AG09309 (cell line): Measurements from ENCODE around the gene FAM53A.
"Not testable (repeated sequence)": the region's sequence is repeated elsewhere in the genome, so short reads cannot be mapped to it uniquely, and the experiment has no call there.

Experiments
- DNase-seq: peaks from one replicate; pipeline ENCODE4 v3.0.0-alpha.2; 2010; ENCODE audit warnings: low read depth
- H3K4me3 ChIP-seq: 2 replicates; pipeline ENCODE4 v1.5.1; 2011; ENCODE audit warnings: mild to moderate bottlenecking, low read depth, low read length, moderate library complexity; ENCODE audit not compliant: control insufficient read depth
- TF ChIP-seq, protein P1 (sequence below): IDR thresholded peaks from 2 replicates; pipeline ENCODE4 v1.5.1; 2011; ENCODE audit warnings: mild to moderate bottlenecking, low read depth, low read length, inconsistent platforms; ENCODE audit not compliant: insufficient read depth, control insufficient read depth; ENCODE audit errors: missing control alignments

The FAM53A gene

DNA sequence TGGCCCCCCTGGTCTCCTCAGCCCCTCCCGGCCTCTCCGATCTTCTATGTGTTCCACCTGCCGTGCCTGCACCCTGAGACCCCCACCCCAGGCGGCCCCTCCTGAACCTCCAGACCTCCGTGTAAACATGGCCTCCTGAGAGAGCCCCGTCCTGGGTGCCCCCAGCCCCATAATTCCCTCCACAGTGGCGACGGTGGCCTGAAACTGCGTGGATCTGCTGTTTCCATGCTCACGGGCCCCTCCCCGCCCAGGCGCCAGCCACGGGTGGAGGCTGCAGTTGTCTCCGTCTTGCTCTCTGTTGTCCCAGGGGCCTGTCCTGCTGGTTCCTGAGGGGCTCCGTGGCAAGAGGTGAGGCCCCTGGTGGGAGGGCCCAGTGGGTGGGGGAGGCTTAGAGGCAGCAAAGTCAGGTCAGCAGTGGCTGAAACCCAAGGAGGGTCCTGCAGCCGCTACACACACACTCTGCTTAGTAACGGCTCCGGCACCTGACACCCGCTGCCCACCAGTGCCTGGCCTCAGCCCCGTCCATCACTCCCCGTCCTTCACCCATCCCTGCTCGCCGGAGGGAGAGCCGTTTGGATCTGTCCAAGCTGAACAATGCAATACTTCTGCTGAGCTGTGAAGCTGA, 75.8 kb downstream of the FAM53A start:
- H3K4me3 ChIP-seq, result no peak overlapping the region
- TF ChIP-seq, protein P1, sequence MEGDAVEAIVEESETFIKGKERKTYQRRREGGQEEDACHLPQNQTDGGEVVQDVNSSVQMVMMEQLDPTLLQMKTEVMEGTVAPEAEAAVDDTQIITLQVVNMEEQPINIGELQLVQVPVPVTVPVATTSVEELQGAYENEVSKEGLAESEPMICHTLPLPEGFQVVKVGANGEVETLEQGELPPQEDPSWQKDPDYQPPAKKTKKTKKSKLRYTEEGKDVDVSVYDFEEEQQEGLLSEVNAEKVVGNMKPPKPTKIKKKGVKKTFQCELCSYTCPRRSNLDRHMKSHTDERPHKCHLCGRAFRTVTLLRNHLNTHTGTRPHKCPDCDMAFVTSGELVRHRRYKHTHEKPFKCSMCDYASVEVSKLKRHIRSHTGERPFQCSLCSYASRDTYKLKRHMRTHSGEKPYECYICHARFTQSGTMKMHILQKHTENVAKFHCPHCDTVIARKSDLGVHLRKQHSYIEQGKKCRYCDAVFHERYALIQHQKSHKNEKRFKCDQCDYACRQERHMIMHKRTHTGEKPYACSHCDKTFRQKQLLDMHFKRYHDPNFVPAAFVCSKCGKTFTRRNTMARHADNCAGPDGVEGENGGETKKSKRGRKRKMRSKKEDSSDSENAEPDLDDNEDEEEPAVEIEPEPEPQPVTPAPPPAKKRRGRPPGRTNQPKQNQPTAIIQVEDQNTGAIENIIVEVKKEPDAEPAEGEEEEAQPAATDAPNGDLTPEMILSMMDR, result no peak
- no peak for DNase-seq

DNA sequence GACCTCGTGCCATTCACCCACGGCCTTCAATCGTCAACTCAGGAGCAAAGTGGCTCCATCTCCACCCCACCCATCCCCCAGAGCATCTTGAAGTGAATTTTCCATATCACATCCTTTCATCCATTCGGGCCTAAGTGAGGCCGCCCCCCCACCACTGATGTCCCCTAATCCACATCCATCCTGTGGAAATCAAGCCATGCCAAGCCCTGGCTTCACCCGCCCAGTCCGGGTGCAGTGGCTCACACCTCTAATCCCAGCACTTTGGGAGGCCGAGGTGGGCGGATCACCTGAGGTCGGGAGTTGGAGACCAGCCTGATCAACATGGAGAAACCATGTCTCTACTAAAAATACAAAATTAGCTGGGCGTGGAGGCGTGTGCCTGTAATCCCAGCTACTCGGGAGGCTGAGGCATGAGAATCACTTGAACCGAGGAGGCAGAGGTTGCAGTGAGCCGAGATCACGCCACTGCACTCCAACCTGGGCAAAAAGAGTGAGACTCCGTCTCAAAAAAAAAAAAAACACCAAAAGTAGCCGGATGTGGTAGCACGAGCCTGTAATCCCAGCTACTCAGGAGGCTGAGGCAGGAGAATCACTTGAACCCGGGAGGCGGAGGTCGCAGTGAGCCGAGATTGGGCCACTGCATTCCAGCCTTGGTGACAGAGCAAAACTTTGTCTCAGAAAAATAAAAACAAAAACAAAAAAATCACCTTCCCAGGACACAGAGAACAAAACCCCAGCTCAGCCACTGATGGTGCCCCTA, 76.5 kb downstream of the FAM53A start:
- H3K4me3 ChIP-seq, DNase-seq: not testable (repeated sequence)

DNA sequence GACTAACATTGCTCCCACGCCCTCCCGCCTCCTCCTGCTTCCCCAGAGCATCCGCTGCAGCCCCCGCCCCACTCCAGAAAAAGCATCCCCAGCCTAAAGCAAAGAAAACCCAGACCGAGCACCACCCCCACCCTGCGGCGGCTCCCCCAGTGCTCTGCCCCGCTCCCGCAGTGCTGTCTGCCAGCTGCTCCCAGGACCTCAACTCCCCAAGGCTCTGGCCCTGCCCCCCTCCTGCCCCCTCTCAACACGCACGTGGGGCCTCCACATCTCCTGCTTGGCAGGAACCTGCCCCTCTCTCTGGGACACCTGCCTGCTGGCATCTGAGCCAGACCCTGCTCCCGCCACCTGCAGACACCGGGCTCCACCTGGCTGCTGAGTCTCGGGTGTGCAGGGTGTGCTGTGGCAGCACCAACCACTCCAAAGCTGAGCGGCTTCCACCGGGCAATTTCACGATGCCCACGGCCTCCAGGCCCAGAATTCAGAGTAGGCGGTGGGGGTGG, 79.4 kb downstream of the FAM53A start:
- no peak overlapping the region for H3K4me3 ChIP-seq
- TF ChIP-seq, protein P1, result no peak
- no peak for DNase-seq

DNA sequence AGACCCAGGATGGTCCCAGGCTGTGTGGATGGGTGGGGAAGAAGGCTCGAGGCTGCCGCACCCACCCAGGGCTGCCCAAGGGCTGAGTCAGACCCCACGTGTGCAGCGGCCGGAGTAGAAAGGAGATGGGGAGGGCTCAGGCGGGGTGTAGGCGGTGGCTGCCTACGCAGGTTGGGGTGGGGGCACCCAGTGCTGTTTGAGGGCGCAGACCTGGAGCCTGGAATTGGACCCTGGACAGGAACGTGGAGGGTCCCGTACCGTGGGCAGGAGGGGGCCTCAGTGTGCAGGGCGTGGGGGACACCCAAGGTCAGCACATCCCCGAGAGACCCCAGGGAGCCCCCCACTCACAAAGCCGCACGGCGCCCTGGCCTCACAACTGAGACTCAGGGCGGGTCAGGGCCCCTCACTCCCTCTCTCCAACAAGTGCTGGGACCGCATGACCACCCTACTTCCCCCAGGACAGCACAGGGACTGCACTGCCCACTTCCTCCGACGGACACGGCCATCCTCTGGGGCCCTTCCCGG, 79.9 kb downstream of the FAM53A start:
- TF ChIP-seq, protein P1, result no peak
- DNase-seq, result no peak
- H3K4me3 ChIP-seq, result no peak overlapping the region

DNA sequence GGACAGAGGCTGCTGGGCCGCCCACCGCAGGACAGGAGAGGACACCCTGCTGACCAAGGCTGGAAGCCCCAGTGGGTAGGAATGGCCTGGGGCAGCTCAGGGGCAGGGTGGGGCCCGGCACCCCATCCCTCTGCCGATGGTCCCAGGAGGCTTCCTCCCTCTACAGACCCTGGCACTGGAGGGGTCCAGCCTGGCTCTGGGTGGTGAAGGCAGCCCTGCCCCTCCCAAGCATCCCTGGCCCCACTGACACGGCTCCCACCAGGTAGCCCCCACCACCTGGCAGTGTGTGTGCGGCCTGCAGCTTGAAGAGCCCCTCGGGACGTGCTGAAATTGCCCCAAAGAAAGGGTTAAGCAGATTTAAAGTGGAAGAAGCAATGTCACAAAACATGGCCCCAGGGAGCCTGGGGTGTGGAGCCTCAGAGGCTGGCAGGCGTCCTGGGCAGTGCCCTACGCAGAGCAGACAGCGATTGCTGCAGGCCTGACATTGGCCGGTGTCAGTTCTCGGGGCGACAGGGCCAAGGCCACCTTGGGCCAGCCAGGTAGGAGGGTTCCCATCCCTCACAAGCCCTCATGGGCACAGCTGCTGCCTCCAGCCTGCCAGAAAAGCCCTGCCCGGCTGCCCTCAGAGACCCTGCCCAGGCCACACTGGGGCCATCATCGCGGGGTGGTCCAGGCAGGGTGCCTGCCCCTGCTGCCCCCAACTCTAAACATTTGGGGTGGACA, 80.5 kb downstream of the FAM53A start:
- TF ChIP-seq, protein P1, result no peak
- H3K4me3 ChIP-seq, result no peak overlapping the region
- no peak for DNase-seq

DNA sequence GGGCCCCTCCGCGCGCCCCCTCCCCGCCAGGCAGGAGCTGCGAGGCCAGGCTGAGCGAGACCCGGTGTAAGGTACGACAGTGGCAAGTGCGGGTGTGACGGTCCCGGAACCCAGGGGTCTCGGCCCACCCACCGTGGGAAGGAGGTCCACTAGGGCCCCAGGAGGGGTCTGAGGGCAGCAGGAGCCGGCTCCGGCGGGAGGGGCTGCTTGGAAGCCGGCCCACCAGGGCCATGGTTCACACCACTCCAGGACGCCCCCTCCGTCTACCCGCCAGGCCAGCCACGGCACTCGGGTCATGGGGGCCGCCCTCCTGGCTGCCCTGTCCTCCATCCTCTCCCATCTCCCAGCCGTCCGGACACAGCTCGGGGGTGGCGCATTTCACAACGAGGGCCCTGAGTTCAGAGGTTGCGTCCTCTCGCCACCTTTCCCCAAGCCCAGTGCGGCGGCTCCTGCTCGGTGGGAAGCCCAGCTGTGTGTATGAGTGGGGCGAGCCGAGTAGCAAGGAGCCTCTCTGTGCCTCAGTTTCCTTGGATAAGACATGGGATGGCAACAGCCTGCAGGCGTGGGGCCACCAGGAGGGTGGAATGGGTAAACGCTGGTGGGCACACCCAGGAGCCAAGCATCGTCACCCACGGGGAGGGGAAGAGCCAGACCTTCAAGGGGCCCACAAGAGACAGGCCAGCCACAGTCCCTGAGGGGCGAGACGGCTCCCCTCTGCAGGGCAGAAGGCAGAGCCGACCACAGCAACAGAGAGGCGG, 81.3 kb downstream of the FAM53A start:
- TF ChIP-seq, protein P1, result no peak
- H3K4me3 ChIP-seq, result no peak overlapping the region
- DNase-seq, result no peak
